ENCODE measurements around the gene RYR3.

RYR3 gene

GRCh38 chr15:33801954-33802353 lies 491.2 kb downstream of the RYR3 start:
- Histone ChIP-seq H3K4me3 (IDR thresholded peaks at IDR 0.05; ENCODE audit: insufficient read depth, low read depth, low read length) (no peak overlapping the region), H3K4me1 (ENCODE audit: low read depth, poor library complexity, severe bottlenecking) (no peaks in the 10 kb centered on the region), H4K20me1 (ENCODE audit: insufficient read depth) (no peaks in the 10 kb centered on the region), H3K27me3 (ENCODE audit: insufficient read depth, low read depth) (no peaks in the 10 kb centered on the region), H3K36me3 (ENCODE audit: insufficient read depth) (no peaks in the 10 kb centered on the region), H3K4me2 (no peak overlapping the region), H2AFZ (ENCODE audit: low read depth) (no peak overlapping the region), H3K79me2 (ENCODE audit: insufficient read depth, low read depth) (no peaks in the 10 kb centered on the region), H3K27ac (no peak overlapping the region), H3K9ac (no peak overlapping the region)
- TF ChIP-seq CTCF (conservative IDR thresholded peaks at IDR 0.05; ENCODE audit: low read depth, low read length) = no peak

GRCh38 chr15:33807665-33808064 lies 496.9 kb downstream of the RYR3 start:
- TF ChIP-seq CTCF (conservative IDR thresholded peaks at IDR 0.05; ENCODE audit: low read depth, low read length) = no peak
- H3K79me2 ChIP-seq (ENCODE audit: insufficient read depth, low read depth) = no peaks in the 10 kb centered on the region
- H3K4me1 ChIP-seq (ENCODE audit: low read depth, poor library complexity, severe bottlenecking) = no peaks in the 10 kb centered on the region
- no peak overlapping the region for H2AFZ ChIP-seq (ENCODE audit: low read depth)
- H3K36me3 ChIP-seq (ENCODE audit: insufficient read depth) = no peaks in the 10 kb centered on the region
- H3K4me3 ChIP-seq (IDR thresholded peaks at IDR 0.05; ENCODE audit: insufficient read depth, low read depth, low read length) = no peak overlapping the region
- no peak overlapping the region for H3K4me2 ChIP-seq
- no peak overlapping the region for H3K9ac ChIP-seq
- H3K27me3 ChIP-seq (ENCODE audit: insufficient read depth, low read depth) = no peaks in the 10 kb centered on the region
- no peaks in the 10 kb centered on the region for H4K20me1 ChIP-seq (ENCODE audit: insufficient read depth)
- no peak overlapping the region for H3K27ac ChIP-seq

GRCh38 chr15:33808720-33809457 lies 498.1 kb downstream of the RYR3 start:
- Histone ChIP-seq H2AFZ (ENCODE audit: low read depth) (no peak overlapping the region), H3K9ac (no peak overlapping the region), H3K4me2 (no peak overlapping the region), H3K4me3 (IDR thresholded peaks at IDR 0.05; ENCODE audit: insufficient read depth, low read depth, low read length) (no peak overlapping the region), H3K27ac (no peak overlapping the region), H4K20me1 (ENCODE audit: insufficient read depth) (no peaks in the 10 kb centered on the region), H3K79me2 (ENCODE audit: insufficient read depth, low read depth) (no peaks in the 10 kb centered on the region), H3K27me3 (ENCODE audit: insufficient read depth, low read depth) (no peaks in the 10 kb centered on the region), H3K36me3 (ENCODE audit: insufficient read depth) (no peaks in the 10 kb centered on the region), H3K4me1 (ENCODE audit: low read depth, poor library complexity, severe bottlenecking) (no peaks in the 10 kb centered on the region)
- no peak for TF ChIP-seq CTCF (conservative IDR thresholded peaks at IDR 0.05; ENCODE audit: low read depth, low read length)

- no peaks in the 10 kb centered on the region for H4K20me1 ChIP-seq (ENCODE audit: insufficient read depth)
- no peak overlapping the region for H3K4me2 ChIP-seq
- no peaks in the 10 kb centered on the region for H3K79me2 ChIP-seq (ENCODE audit: insufficient read depth, low read depth)
- H3K27me3 ChIP-seq (ENCODE audit: insufficient read depth, low read depth) = no peaks in the 10 kb centered on the region
- no peak overlapping the region for H3K9ac ChIP-seq
- H3K27ac ChIP-seq = no peak overlapping the region
- no peak overlapping the region for H3K4me3 ChIP-seq (IDR thresholded peaks at IDR 0.05; ENCODE audit: insufficient read depth, low read depth, low read length)
- no peaks in the 10 kb centered on the region for H3K4me1 ChIP-seq (ENCODE audit: low read depth, poor library complexity, severe bottlenecking)
- H3K36me3 ChIP-seq (ENCODE audit: insufficient read depth) = no peaks in the 10 kb centered on the region
- no peak for TF ChIP-seq CTCF (conservative IDR thresholded peaks at IDR 0.05; ENCODE audit: low read depth, low read length)
- no peak overlapping the region for H2AFZ ChIP-seq (ENCODE audit: low read depth)
Measured at GRCh38 chr15:33810073-33810595, 499.4 kb downstream of the RYR3 start.
